HG02970 (cell line): Measurements from ENCODE around the gene LRRC75A.

Experiments used
- ATAC-seq: cut with Tn5 transposase; IDR thresholded peaks from one replicate; pipeline ENCODE4 v1.9.1; 2021; ENCODE audit warnings: mild to moderate bottlenecking, moderate library complexity, moderate number of reproducible peaks; ENCODE audit not compliant: unreplicated experiment, low FRiP score

Gene LRRC75A

GRCh38 chr17:16473044-16474011, 18.7 kb downstream of the LRRC75A start:
- no peak for ATAC-seq

- ATAC-seq: no peak
Observed at GRCh38 chr17:16472539-16472938, 19.5 kb downstream of the LRRC75A start.

- ATAC-seq: no peak
Observed at GRCh38 chr17:16471295-16471694, 20.7 kb downstream of the LRRC75A start.

- ATAC-seq: no peak
Observed at GRCh38 chr17:16470265-16470664, 21.7 kb downstream of the LRRC75A start.

- ATAC-seq: no peak
Observed at GRCh38 chr17:16468428-16468992, 23.5 kb downstream of the LRRC75A start.

GRCh38 chr17:16467886-16468285, 24.1 kb downstream of the LRRC75A start:
- ATAC-seq: no peak

- ATAC-seq: no peak
Observed at GRCh38 chr17:16467044-16467443, 24.9 kb downstream of the LRRC75A start.

GRCh38 chr17:16466407-16466806, 25.6 kb downstream of the LRRC75A start:
- ATAC-seq: no peak

GRCh38 chr17:16465861-16466338, 26.1 kb downstream of the LRRC75A start:
- ATAC-seq: no peak

GRCh38 chr17:16465052-16465312, 27.0 kb downstream of the LRRC75A start:
- ATAC-seq: no peak

- ATAC-seq: no peak
Observed at GRCh38 chr17:16464303-16465051, 27.5 kb downstream of the LRRC75A start.

- no peak for ATAC-seq
Observed at GRCh38 chr17:16463358-16464302, 28.4 kb downstream of the LRRC75A start.

GRCh38 chr17:16462070-16462864, 29.7 kb downstream of the LRRC75A start:
- ATAC-seq: no peak

GRCh38 chr17:16461606-16461866, 30.5 kb downstream of the LRRC75A start:
- no peak for ATAC-seq

- ATAC-seq: no peak
Observed at GRCh38 chr17:16460796-16461605, 31.0 kb downstream of the LRRC75A start.

GRCh38 chr17:16459855-16460550, 32.0 kb downstream of the LRRC75A start:
- ATAC-seq: no peak

GRCh38 chr17:16459271-16459670, 32.7 kb downstream of the LRRC75A start:
- no peak for ATAC-seq

GRCh38 chr17:16456742-16457316, 35.2 kb downstream of the LRRC75A start:
- no peak for ATAC-seq
